Effector CD8-positive, alpha-beta T cell (primary cell): ENCODE data around the gene PAQR4.
A peak's percentile ranks its signal among the peaks of the same experiment; 100 is the strongest.

Experiments
- DNase-seq: peaks from one replicate; lab custom pipeline; 2025; lab: John Stamatoyannopoulos, UW

Gene PAQR4

GRCh38 chr16:2964475-2965336 is 4.4 kb upstream of the PAQR4 start:
- DNase-seq, result peak; percentile 59

GRCh38 chr16:2966043-2966807 is 2.9 kb upstream of the PAQR4 start:
- no peak for DNase-seq

- DNase-seq, result no peak
Measured at GRCh38 chr16:2966808-2967191, 2.3 kb upstream of the PAQR4 start.

- no peak for DNase-seq
Measured at GRCh38 chr16:2967211-2967631, 1.9 kb upstream of the PAQR4 start.

GRCh38 chr16:2967721-2968161 is 1.4 kb upstream of the PAQR4 start:
- DNase-seq, result no peak

- no peak for DNase-seq
Measured at GRCh38 chr16:2968368-2968737, 795 bp upstream of the PAQR4 start.

- peak; percentile 23 for DNase-seq
Measured at GRCh38 chr16:2969545-2970521, 685 bp downstream of the PAQR4 start.

GRCh38 chr16:2970563-2970962 is 1.4 kb downstream of the PAQR4 start:
- DNase-seq, result no peak

- no peak for DNase-seq
Measured at GRCh38 chr16:2971134-2971984, 2.2 kb downstream of the PAQR4 start.

GRCh38 chr16:2971985-2972784 is 3.0 kb downstream of the PAQR4 start:
- DNase-seq, result no peak

GRCh38 chr16:2973093-2973492 is 3.9 kb downstream of the PAQR4 start:
- DNase-seq, result no peak

- no peak for DNase-seq
Measured at GRCh38 chr16:2973605-2974318, 4.6 kb downstream of the PAQR4 start.

- no peak for DNase-seq
Measured at GRCh38 chr16:2974319-2975056, 5.3 kb downstream of the PAQR4 start.

- no peak for DNase-seq
Measured at GRCh38 chr16:2975161-2975795, 6.1 kb downstream of the PAQR4 start.

GRCh38 chr16:2976201-2976600 is 7.1 kb downstream of the PAQR4 start:
- DNase-seq, result no peak

GRCh38 chr16:2976673-2977072 is 7.5 kb downstream of the PAQR4 start:
- DNase-seq, result no peak

GRCh38 chr16:2977440-2977839 is 8.3 kb downstream of the PAQR4 start:
- DNase-seq, result no peak

GRCh38 chr16:2979669-2980226 is 10.6 kb downstream of the PAQR4 start:
- no peak for DNase-seq
